ENCODE measurements around the gene PACRG. TPM values are rescaled to one million over a fixed set of nuclear protein-coding genes. Genes with fewer than 3 reads are reported as not detected.

PACRG gene
- total and polyA plus RNA-seq, 3 experiments from 2014 or later, result not detected

DNA sequence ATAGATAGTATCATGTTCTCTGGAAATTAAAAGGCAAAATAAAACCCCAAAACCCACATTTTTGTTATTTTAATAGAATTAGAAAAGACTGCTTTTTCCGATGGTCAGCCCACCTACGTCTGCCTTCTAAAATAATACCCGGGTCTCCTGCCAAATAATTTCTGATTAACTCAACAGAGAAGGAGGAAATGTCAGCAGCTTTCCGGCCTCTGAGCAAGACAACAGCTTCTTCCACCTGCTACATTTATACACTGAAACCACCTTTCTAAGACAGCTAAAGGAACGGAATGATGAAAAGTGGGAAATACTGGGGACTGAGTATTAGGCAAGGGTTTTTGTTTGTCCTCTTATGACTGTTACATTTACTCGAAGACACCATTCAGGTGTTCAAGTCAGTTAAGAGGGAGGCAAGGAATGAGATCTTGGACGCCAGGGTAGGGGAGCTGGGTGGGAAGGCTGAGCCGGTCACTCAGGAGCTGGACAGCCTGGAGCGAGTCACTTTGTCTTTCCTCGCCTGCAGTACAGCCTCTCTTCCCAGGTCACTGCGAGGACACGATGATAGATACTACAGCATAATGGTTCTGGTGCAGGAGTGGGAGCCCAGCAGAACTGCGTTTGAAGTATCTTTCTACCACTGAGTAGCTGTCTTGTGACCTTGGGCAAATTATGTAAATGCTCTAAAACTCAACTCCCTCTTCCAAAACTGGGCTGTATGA is 590.5 kb downstream of the PACRG start:
- H3K9me3 ChIP-seq (ENCODE audit: low read length), result no peaks in the 10 kb centered on the region
- Mint-ChIP-seq H3K27me3 (peaks cover 4 to 40% of the 10 kb centered on the region in 2 donors), H3K4me1 (peaks cover 0 to 2% (median 2%) of the 10 kb centered on the region in 3 donors), H3K36me3 (peaks cover 0 to 2% (median 0%) of the 10 kb centered on the region in 3 donors), H3K9me3 (no peaks in the 10 kb centered on the region), H3K27ac (no peak overlapping the region), H3K4me3 (no peak overlapping the region)
- no peaks in the 10 kb centered on the region for H3K4me1 ChIP-seq (ENCODE audit: insufficient read depth, low read length)
- H3K27ac ChIP-seq (ENCODE audit: low read depth, low read length), result no peak overlapping the region
- peaks cover 10% of the 10 kb centered on the region for H3K27me3 ChIP-seq (ENCODE audit: insufficient read depth, low read length, poor library complexity, severe bottlenecking)
- no peak overlapping the region for H3K4me3 ChIP-seq (ENCODE audit: low read length)
- ChIA-PET CTCF (no interaction called here), POLR2A (no interaction called here)
- DNase-seq, result no peak
- no peaks in the 10 kb centered on the region for H3K36me3 ChIP-seq (ENCODE audit: insufficient read depth, low read length)

GRCh38 chr6:163319609-163320366 is 592.0 kb downstream of the PACRG start:
- CTCF ChIA-PET, result no interaction called here
- H3K4me3 Mint-ChIP-seq, result no peak overlapping the region
- Histone ChIP-seq H3K4me1 (ENCODE audit: insufficient read depth, low read length) (no peaks in the 10 kb centered on the region), H3K4me3 (ENCODE audit: low read length) (no peak overlapping the region), H3K27me3 (ENCODE audit: insufficient read depth, low read length, poor library complexity, severe bottlenecking) (peaks cover 5% of the 10 kb centered on the region), H3K27ac (ENCODE audit: low read depth, low read length) (no peak overlapping the region), H3K36me3 (ENCODE audit: insufficient read depth, low read length) (no peaks in the 10 kb centered on the region), H3K9me3 (ENCODE audit: low read length) (no peaks in the 10 kb centered on the region)
- H3K36me3 Mint-ChIP-seq, result peaks cover 0 to 2% (median 0%) of the 10 kb centered on the region in 3 donors
- peaks cover 4 to 32% of the 10 kb centered on the region in 2 donors for H3K27me3 Mint-ChIP-seq
- DNase-seq, result no peak
- no peaks in the 10 kb centered on the region for H3K9me3 Mint-ChIP-seq
- H3K27ac Mint-ChIP-seq, result no peak overlapping the region
- POLR2A ChIA-PET, result no interaction called here
- H3K4me1 Mint-ChIP-seq, result peaks cover 0 to 2% (median 2%) of the 10 kb centered on the region in 3 donors

DNA sequence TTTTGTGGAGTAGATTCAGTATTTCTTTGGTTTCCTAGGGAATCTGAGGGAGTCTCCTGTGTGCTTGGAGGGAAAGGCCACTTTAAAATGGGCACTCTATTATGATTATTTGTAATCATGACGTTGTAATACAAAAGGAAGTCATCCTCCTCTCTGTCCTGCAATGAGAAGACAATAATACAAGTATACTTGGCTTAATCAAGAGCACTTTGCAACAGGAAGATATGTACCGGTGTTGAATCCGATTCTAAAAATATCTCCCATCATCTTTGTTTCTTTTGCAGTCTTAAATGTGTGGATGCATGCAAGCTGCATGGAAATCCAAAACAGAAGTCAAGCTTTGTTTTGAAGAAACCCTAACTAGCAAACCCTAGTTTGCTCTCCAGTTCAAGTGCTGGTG is 592.6 kb downstream of the PACRG start:
- H3K27ac ChIP-seq (ENCODE audit: low read depth, low read length), result no peak overlapping the region
- POLR2A ChIA-PET, result no interaction called here
- H3K27ac Mint-ChIP-seq, result no peak overlapping the region

GRCh38 chr6:163320804-163321203 is 593.0 kb downstream of the PACRG start:
- H3K4me3 Mint-ChIP-seq, result no peak overlapping the region
- DNase-seq, result no peak
- no peaks in the 10 kb centered on the region for H3K4me1 ChIP-seq (ENCODE audit: insufficient read depth, low read length)
- no peaks in the 10 kb centered on the region for H3K9me3 ChIP-seq (ENCODE audit: low read length)
- H3K27ac Mint-ChIP-seq, result no peak overlapping the region
- POLR2A ChIA-PET, result no interaction called here
- peaks cover 0 to 2% (median 2%) of the 10 kb centered on the region in 3 donors for H3K4me1 Mint-ChIP-seq
- CTCF ChIA-PET, result no interaction called here
- H3K27ac ChIP-seq (ENCODE audit: low read depth, low read length), result no peak overlapping the region
- H3K27me3 ChIP-seq (ENCODE audit: insufficient read depth, low read length, poor library complexity, severe bottlenecking), result peaks cover 5% of the 10 kb centered on the region
- peaks cover 4 to 25% of the 10 kb centered on the region in 2 donors for H3K27me3 Mint-ChIP-seq
- H3K36me3 ChIP-seq (ENCODE audit: insufficient read depth, low read length), result no peaks in the 10 kb centered on the region
- no peak overlapping the region for H3K4me3 ChIP-seq (ENCODE audit: low read length)
- H3K36me3 Mint-ChIP-seq, result peaks cover 0 to 2% (median 0%) of the 10 kb centered on the region in 3 donors
- H3K9me3 Mint-ChIP-seq, result no peaks in the 10 kb centered on the region

More for the DNA sequence above, 592.6 kb downstream of the PACRG start:
- H3K27me3 ChIP-seq (ENCODE audit: insufficient read depth, low read length, poor library complexity, severe bottlenecking), result peaks cover 5% of the 10 kb centered on the region
- H3K4me1 ChIP-seq (ENCODE audit: insufficient read depth, low read length), result no peaks in the 10 kb centered on the region
- no peak for DNase-seq
- peaks cover 0 to 2% (median 2%) of the 10 kb centered on the region in 3 donors for H3K4me1 Mint-ChIP-seq
- H3K36me3 Mint-ChIP-seq, result peaks cover 0 to 2% (median 0%) of the 10 kb centered on the region in 3 donors
- no peak overlapping the region for H3K4me3 ChIP-seq (ENCODE audit: low read length)
- no peaks in the 10 kb centered on the region for H3K9me3 ChIP-seq (ENCODE audit: low read length)
- no peak overlapping the region for H3K4me3 Mint-ChIP-seq
- CTCF ChIA-PET, result no interaction called here
- H3K27me3 Mint-ChIP-seq, result peaks cover 4 to 28% of the 10 kb centered on the region in 2 donors
- no peaks in the 10 kb centered on the region for H3K36me3 ChIP-seq (ENCODE audit: insufficient read depth, low read length)
- no peaks in the 10 kb centered on the region for H3K9me3 Mint-ChIP-seq

DNA sequence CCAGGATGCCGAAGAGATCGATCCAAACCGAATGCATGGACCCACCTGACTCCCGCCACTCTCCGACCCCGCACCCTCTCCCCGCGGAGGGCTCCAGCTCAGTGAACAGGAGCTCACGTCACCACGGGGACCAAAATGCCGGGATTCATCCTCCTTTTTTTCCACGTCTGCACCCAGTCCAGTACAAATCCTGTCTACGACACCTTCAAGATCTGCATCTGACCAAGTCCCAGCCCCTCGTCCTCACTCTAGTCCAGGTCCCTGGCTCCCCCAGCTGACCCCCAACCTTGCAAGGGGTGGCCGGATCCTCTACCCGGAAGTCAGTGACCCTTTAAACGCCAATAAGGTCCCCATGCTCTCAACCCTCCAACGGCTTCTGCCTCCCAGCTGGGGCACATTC is 593.9 kb downstream of the PACRG start:
- Mint-ChIP-seq H3K4me3 (no peak overlapping the region), H3K9me3 (no peaks in the 10 kb centered on the region), H3K27me3 (peaks cover 5 to 20% of the 10 kb centered on the region in 2 donors), H3K36me3 (peaks cover 0 to 2% (median 0%) of the 10 kb centered on the region in 3 donors), H3K4me1 (peaks cover 0 to 2% (median 2%) of the 10 kb centered on the region in 3 donors), H3K27ac (peak overlapping the region in 1 of 8 donors; percentile 31)
- H3K9me3 ChIP-seq (ENCODE audit: low read length), result no peaks in the 10 kb centered on the region
- CTCF ChIA-PET, result no interaction called here
- H3K36me3 ChIP-seq (ENCODE audit: insufficient read depth, low read length), result no peaks in the 10 kb centered on the region
- POLR2A ChIA-PET, result no interaction called here
- peaks cover 5% of the 10 kb centered on the region for H3K27me3 ChIP-seq (ENCODE audit: insufficient read depth, low read length, poor library complexity, severe bottlenecking)
- DNase-seq, result no peak
- H3K27ac ChIP-seq (ENCODE audit: low read depth, low read length), result no peak overlapping the region
- no peaks in the 10 kb centered on the region for H3K4me1 ChIP-seq (ENCODE audit: insufficient read depth, low read length)
- H3K4me3 ChIP-seq (ENCODE audit: low read length), result no peak overlapping the region

DNA sequence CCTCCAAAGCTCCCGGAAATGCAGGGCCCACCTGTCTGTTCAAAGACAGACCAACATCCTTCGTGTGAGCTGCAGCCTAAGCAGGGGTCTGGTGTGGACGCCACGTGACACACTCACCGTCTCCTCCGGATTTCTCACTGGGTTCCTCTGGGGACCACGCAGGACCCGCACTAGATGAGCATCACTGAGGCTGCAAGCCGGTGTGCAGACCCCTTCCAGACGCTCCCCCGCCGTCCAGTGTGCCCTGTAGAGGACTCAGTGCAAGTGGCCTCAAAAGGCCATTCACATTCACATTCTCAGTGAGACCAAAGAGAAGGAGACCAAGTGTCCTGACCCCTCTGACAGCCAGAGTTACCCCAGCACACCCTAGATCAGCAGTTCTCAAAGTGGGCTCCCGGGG is 595.5 kb downstream of the PACRG start:
- H3K4me1 Mint-ChIP-seq, result peaks cover 0 to 2% (median 2%) of the 10 kb centered on the region in 3 donors
- H3K27ac ChIP-seq (ENCODE audit: low read depth, low read length), result no peak overlapping the region
- no peak overlapping the region for H3K4me3 ChIP-seq (ENCODE audit: low read length)
- H3K9me3 ChIP-seq (ENCODE audit: low read length), result no peaks in the 10 kb centered on the region
- DNase-seq, result no peak
- H3K27me3 Mint-ChIP-seq, result peaks cover 5 to 16% of the 10 kb centered on the region in 2 donors
- no peak overlapping the region for H3K4me3 Mint-ChIP-seq
- ChIA-PET POLR2A (no interaction called here), CTCF (no interaction called here)
- H3K36me3 Mint-ChIP-seq, result peaks cover 0 to 2% (median 0%) of the 10 kb centered on the region in 3 donors
- no peaks in the 10 kb centered on the region for H3K4me1 ChIP-seq (ENCODE audit: insufficient read depth, low read length)
- peaks cover 0 to 5% (median 0%) of the 10 kb centered on the region in 5 donors for H3K9me3 Mint-ChIP-seq
- peaks cover 4% of the 10 kb centered on the region for H3K27me3 ChIP-seq (ENCODE audit: insufficient read depth, low read length, poor library complexity, severe bottlenecking)
- H3K36me3 ChIP-seq (ENCODE audit: insufficient read depth, low read length), result no peaks in the 10 kb centered on the region
- no peak overlapping the region for H3K27ac Mint-ChIP-seq

GRCh38 chr6:163323705-163324104 is 595.9 kb downstream of the PACRG start:
- Histone ChIP-seq H3K4me3 (ENCODE audit: low read length) (no peak overlapping the region), H3K9me3 (ENCODE audit: low read length) (no peaks in the 10 kb centered on the region), H3K27ac (ENCODE audit: low read depth, low read length) (no peak overlapping the region), H3K36me3 (ENCODE audit: insufficient read depth, low read length) (no peaks in the 10 kb centered on the region), H3K27me3 (ENCODE audit: insufficient read depth, low read length, poor library complexity, severe bottlenecking) (peaks cover under 1% of the 10 kb centered on the region), H3K4me1 (ENCODE audit: insufficient read depth, low read length) (no peaks in the 10 kb centered on the region)
- H3K27me3 Mint-ChIP-seq, result peaks cover 5 to 16% of the 10 kb centered on the region in 2 donors
- no peak overlapping the region for H3K4me3 Mint-ChIP-seq
- peaks cover 0 to 2% (median 2%) of the 10 kb centered on the region in 3 donors for H3K4me1 Mint-ChIP-seq
- DNase-seq, result no peak
- peaks cover 0 to 5% (median 0%) of the 10 kb centered on the region in 5 donors for H3K9me3 Mint-ChIP-seq
- peaks cover 0 to 2% (median 0%) of the 10 kb centered on the region in 3 donors for H3K36me3 Mint-ChIP-seq
- CTCF ChIA-PET, result no interaction called here
- POLR2A ChIA-PET, result no interaction called here
- H3K27ac Mint-ChIP-seq, result no peak overlapping the region

- Histone ChIP-seq H3K4me3 (ENCODE audit: low read length) (no peak overlapping the region), H3K27ac (ENCODE audit: low read depth, low read length) (no peak overlapping the region), H3K4me1 (ENCODE audit: insufficient read depth, low read length) (no peaks in the 10 kb centered on the region), H3K36me3 (ENCODE audit: insufficient read depth, low read length) (no peaks in the 10 kb centered on the region), H3K9me3 (ENCODE audit: low read length) (no peaks in the 10 kb centered on the region), H3K27me3 (ENCODE audit: insufficient read depth, low read length, poor library complexity, severe bottlenecking) (no peaks in the 10 kb centered on the region)
- no peak for DNase-seq
- no peak overlapping the region for H3K27ac Mint-ChIP-seq
- ChIA-PET POLR2A (no interaction called here), CTCF (interaction anchor here (1.3 kb wide), 1 partner anchor 15 kb away, joined by 4 read pairs; no protein-coding TSS in a partner anchor)
- peaks cover 5 to 16% of the 10 kb centered on the region in 2 donors for H3K27me3 Mint-ChIP-seq
- no peak overlapping the region for H3K4me3 Mint-ChIP-seq
- peaks cover 0 to 5% (median 0%) of the 10 kb centered on the region in 5 donors for H3K9me3 Mint-ChIP-seq
- peaks cover 0 to 2% (median 2%) of the 10 kb centered on the region in 3 donors for H3K4me1 Mint-ChIP-seq
- H3K36me3 Mint-ChIP-seq, result peaks cover 0 to 2% (median 0%) of the 10 kb centered on the region in 3 donors
These were observed 596.5 kb downstream of the PACRG start for GRCh38 chr6:163324326-163324687.
